HG02870 (cell line): ENCODE measurements around the gene EARS2.
"Not testable (repeated sequence)": the region's sequence is repeated elsewhere in the genome, so short reads cannot be mapped to it uniquely, and the experiment has no call there.

Experiments used
- ATAC-seq: cut with Tn5 transposase; IDR thresholded peaks from one replicate; pipeline ENCODE4 v1.9.1; 2021; ENCODE audit warnings: mild to moderate bottlenecking, moderate library complexity; ENCODE audit not compliant: unreplicated experiment

The EARS2 gene

DNA sequence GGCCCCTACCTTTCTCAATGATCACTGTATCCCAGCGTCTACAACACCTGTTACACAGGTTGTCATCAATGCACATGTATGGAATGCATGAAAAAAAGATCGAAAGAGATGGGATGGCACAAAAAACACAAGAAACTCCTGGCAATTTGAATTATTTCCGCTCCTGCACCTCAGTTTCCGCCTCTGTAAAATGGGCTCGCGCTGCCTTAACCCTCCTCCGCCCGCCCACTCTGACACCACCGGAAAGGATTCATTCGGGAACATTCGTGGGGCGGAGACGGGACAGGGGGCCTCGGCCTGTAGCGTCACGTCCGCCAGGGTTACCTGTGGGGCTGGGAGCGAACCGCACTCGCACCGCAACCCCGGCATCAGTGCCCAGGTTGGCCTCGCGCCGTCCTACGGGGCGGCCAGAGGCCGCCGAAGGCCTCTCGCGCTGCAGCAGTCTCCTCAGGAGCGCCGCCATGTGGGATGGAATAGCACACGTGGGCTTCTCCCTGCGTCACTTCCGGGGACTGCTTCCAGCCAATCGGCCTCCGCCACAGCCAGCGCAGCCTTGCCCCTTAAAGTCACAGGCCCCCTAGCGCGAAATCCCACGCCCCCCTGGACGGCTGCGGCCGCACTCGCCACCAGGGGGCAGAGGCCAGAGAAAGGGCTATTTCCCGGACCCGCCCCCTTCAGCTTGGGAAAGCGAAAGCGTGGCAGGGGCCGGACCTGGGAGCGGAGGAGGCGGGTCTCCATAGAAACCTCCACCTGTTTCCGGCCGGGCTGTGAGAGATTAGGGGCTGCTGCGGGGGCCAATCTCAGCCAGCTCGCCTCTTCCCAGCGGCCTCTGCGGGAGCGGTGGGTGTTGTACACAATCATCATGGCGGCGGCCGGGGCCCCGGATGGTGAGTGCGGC lies at the start of gene EARS2, which contains the start of gene UBFD1:
Gene EARS2, minus strand, starts transcription at position 470 of the 898 bp plus-strand sequence. Its CDS starts 7 bp downstream, at position 463.
Gene UBFD1, plus strand, starts transcription at position 847 of the 898 bp plus-strand sequence. Its CDS starts 16 bp downstream, at position 863.
- peak; percentile 86 for ATAC-seq

GRCh38 chr16:23597003-23597756 lies 40.0 kb upstream of the EARS2 start:
- no peak for ATAC-seq

DNA sequence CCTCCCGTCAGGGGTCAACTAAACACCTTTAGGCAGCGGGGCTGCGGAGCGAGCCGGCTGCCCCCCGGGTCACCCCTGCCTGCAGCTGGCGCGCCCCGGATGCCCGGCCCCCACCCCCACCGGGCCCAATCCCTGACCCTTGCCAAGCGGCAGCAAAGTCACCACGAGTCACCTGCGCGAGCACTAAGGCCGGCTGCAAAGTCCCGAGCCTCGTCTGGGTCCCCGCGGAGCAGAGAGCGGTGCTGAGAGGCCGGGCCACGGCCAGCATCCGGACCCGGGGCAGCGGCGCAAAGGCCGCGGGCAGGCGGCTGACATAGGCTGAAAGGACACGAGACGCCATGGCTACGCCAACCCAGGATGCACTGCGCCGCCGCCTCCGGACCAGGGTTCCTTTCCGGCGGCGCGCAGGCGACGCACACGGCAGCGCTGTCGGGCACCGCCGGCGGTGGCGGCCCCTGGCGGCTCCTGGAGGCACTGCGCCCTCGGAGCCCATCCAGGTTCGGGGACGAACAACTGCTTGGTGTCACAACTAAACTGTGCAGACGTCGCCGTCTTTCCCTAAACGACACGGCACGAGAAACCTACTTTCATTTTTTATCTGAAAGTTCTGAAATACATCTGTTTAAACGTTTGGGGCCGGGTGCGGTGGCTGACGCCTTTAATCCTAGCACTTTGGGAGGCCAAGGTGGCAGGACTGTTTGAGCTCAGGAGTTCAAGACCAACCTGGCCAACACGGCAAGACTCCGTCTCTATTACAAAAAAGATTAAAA lies 39.0 kb upstream of the EARS2 start, which contains the start of gene NDUFAB1:
Gene NDUFAB1, minus strand, starts transcription at position 366 of the 770 bp plus-strand sequence. Its CDS starts 26 bp downstream, at position 340.
- peak; percentile 93 for ATAC-seq

DNA sequence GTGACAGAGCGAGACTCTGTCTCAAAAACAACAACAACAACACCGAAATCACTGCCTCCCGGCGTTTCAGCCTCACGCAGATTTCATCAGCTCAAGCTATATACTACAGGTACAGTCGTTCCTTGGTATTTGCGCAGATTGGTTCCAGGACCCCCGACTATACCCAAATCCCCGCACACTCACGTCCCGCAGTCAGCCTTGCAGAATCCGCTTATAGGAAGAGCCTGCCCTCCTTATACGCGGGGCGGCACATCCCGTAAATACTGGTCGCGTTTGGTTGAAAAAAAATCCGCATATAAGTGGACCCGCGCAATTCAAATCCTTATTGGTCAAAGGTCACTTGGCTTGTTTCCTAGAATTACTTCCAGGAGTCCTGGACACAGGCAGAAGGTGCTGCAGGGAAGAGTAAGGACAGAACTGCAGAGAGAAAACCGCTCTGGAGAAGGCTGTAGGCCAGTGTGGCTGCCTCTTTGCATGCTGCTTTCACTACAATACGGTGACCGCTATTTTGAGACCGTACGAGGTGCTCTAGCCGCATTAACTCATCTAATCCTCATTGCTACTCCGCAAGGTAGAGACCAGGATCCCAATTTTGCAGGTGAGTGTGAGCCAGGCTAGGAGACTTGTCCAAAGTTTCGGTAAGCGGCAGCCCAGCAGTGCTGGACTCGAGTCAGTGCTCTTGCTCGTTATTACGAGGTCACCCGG lies 38.2 kb upstream of the EARS2 start:
- ATAC-seq = no peak

- no peak for ATAC-seq
Observed at GRCh38 chr16:23594186-23594585, 37.0 kb upstream of the EARS2 start.

GRCh38 chr16:23590181-23590580 lies 33.0 kb upstream of the EARS2 start:
- no peak for ATAC-seq

DNA sequence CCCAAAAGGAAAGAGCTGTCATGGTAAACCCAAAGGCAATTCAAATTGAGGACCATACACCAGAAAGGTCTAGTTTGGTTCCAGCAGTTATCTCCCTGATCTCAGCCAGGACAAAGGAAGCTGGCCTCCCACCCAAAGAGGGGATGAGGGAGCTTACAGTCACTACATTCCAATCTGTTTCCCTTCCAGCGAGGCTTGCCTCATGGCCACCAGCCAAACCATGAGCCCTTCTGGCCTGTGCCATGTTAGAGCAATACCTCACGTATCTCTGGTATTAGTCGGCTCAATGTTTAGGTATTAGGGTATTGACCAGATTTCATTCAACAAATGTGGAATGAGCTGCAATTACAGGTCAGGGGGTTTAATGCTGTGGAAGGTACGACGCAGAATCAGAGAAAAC lies 30.6 kb upstream of the EARS2 start:
- ATAC-seq = no peak

- no peak for ATAC-seq
Observed at GRCh38 chr16:23584186-23585076, 27.3 kb upstream of the EARS2 start.

GRCh38 chr16:23583271-23583670 lies 26.1 kb upstream of the EARS2 start:
- ATAC-seq = not testable (repeated sequence)

DNA sequence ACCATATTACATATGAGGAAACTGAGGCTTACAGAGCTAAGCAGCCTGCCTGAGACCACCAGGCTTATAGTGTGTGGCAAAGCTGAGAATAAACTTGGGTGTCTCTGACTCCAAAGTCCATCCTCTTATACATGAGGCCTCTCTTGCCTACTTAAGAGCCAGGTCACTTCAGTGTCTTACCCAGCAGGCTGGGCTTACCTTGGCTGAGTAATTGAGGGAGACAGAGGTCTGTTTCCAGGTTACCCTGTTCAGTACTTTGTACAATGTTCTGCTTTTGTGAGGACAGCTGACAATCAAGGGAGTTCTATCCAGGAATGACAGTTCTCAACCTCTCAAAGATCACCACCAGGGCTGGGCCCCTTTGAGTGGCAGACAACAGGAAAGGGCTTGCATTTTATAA lies 24.6 kb upstream of the EARS2 start:
- ATAC-seq = no peak

DNA sequence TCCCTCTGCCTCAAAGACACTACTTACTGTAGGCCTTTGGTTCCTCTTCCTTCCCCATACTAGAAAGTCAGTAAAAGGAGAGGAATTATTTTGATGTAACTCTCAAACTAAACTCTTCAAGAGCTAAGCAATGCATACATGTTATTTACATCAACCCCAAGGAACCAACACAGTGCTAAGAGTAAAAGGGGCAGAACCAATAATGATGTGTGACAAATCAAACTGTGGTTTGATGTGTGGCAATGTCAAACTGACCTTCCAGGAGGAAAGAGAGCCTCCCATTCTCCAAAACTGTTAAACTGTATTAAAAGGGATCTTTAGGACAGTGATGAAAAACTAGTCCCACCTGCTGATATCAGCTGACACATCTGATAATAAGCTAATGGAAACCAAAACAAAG lies 23.2 kb upstream of the EARS2 start:
- ATAC-seq = no peak

GRCh38 chr16:23579371-23579770 lies 22.2 kb upstream of the EARS2 start:
- no peak for ATAC-seq

GRCh38 chr16:23578101-23578830 lies 21.1 kb upstream of the EARS2 start:
- ATAC-seq = no peak

GRCh38 chr16:23577493-23577892 lies 20.3 kb upstream of the EARS2 start:
- ATAC-seq = no peak

DNA sequence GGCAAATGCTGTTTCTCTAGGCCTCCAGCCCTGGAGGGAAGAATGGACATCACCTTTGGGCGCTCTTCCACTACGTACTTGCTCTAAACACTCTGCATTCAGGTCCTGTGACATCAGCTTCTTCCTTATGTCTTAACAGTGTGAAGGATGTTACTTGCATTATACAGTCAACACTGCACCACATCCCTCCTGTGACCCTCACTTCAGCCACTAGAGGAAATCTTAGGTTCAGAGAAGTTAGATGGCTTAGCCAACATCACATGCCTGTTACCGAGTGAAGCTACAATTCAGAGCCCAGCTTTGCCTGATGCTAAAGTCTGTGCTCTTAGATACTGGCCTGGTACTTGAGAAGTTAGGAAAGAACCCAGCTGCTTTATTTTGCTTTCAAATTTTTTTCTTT lies 18.7 kb upstream of the EARS2 start:
- ATAC-seq = no peak

DNA sequence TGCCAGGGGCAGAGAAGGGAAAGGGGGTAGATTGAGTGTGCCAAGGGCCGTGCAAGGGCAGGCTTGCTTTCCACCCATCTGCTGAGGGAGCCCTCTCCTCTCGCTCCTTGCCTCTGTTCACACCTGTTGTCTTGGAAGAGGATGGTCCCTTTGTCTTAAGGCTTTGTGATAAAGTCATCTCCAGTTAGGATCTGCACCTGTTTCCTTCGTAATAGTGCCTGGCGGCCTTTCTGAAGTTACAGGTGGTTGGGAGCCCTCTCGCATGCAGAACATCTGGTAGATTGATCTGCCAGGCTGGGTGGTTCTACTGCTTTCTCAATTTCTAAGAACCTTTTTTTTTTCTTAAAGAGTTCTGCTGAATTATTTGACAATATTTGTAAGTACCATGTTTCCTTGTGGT lies 16.7 kb upstream of the EARS2 start:
- ATAC-seq = no peak

- no peak for ATAC-seq
Observed at GRCh38 chr16:23572394-23572793, 15.2 kb upstream of the EARS2 start.

DNA sequence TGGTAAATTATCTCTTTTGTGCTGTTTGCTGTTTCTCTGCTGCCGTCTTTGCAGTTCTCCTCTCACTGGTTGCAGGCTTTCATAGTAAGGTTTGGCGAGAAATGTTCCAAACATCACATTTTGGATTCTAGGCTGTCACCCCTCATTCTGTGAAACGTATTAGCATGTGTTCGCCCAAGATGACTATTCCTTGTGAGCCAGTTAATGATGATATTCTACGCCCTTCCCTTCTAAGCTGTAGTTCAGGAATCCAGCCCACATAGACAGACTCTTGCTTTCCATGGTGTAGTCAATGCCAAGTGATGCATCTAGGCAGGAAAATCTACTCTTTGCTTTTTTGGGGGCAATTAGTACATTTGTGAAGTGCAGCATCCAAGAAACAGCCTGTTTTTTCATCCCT lies 14.7 kb upstream of the EARS2 start:
- no peak for ATAC-seq
